RKO (cell line): Measurements from ENCODE around the gene SPRYD4.

ENCODE experiments used
- DNase-seq: peaks from one replicate; pipeline ENCODE4 v3.0.0-alpha.2; 2016; ENCODE audit warnings: low spot score

SPRYD4 gene

GRCh38 chr12:56521590-56522371 is 53.4 kb downstream of the SPRYD4 start, which contains the start of gene RBMS2:
RBMS2 (plus strand) TSS chr12:56521820; CDS start chr12:56522024, 204 bp downstream.
- DNase-seq = peak; percentile 92

DNA sequence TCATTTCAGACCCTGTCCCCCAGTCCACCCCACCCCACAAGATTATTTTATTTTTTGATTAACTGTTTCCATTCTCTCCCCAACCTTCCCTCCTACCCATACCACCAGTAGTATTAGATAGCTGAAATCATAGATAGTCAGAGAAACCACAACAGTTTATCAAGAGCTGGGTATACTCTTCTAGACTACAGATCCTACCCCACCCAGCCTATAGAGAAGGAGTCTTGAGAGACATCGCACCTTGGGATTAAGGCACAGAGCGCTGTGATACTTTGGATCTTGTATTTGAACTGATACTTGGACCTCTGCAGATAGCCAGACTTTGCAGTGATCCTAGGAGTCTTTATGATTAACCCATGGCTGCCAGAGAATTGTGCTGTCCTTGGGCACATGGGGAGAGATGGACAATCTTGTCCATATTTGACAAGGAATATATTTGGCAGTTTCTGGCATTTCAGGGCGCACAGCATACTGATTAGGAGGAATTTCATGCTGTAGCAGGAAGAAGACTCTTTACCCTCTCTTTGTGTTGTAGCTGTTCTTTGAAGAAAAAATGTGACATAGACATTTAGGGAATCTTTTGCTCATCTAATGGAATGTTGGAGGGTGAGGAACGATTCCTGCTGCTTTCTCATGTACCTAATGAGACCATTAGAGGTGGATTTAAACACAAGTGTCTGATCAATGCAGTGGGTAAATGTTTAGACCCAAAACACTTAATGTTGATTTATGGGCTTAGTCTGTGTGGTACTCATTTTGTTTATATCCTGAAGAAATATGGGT is 54.2 kb downstream of the SPRYD4 start:
- peak; percentile 46 for DNase-seq

DNA sequence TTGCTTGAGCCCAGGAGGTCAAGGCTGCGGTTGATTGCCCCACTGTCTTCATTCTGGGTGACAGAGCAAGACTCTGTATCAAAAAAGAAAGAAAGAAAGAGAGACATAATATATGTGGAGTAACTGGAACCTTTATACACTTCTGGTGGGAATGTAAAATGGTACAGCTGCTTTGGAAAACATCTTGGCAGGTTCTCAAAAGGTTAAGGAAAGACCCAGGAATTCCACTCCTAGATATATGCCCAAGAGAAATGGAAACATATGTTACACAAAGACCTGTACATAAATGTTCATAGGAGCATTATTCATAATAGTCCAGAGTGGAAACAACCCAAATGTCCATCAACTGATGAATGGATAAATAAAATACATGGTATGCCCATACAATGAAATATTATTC is 60.5 kb downstream of the SPRYD4 start:
- DNase-seq = no peak
